Ovary (tissue), 9 donors: ENCODE measurements around the gene ARCN1. TPM values are rescaled to one million over a fixed set of nuclear protein-coding genes. Genes with fewer than 3 reads are reported as not detected.

ENCODE experiments used
- DNase-seq, 5 donors: peaks; one replicate each; pipeline ENCODE4 v3.0.0-alpha.2; 2019 to 2020
- H3K27ac ChIP-seq, 2 donors: fragments of 200-600 bp; one replicate each; pipeline versions ENCODE4 v1.5.1 to v1.8.0; 2019 to 2022
- H3K27me3 ChIP-seq: fragments of 200-600 bp; one replicate; pipeline ENCODE4 v1.8.0; 2022
- H3K36me3 ChIP-seq: fragments of 200-600 bp; sonication (generic); one replicate; pipeline ENCODE4 v1.5.1; 2019
- H3K4me1 ChIP-seq: one replicate; pipeline ENCODE4 v1.8.1; 2013; ENCODE audit warnings: mild to moderate bottlenecking, moderate library complexity; ENCODE audit not compliant: insufficient read depth
- H3K4me3 ChIP-seq: fragments of 200-600 bp; sonication (generic); one replicate; pipeline ENCODE4 v1.5.1; 2017
- H3K9me3 ChIP-seq, 2 donors: fragments of 200-600 bp in 1 of 2; sonication (generic) in 1 of 2; one replicate each; pipeline versions ENCODE4 v1.5.1 to v1.8.1; 2013 to 2019; ENCODE audit warnings: mild to moderate bottlenecking in 1 of 2, moderate library complexity in 1 of 2
- EP300 ChIP-seq: sonication (generic); formaldehyde crosslinking; IDR thresholded peaks from one replicate; pipeline ENCODE4 v1.6.1; 2017; ENCODE audit warnings: antibody characterized with exemption
- POLR2A ChIP-seq: fragments of 450-650 bp; IDR thresholded peaks from one replicate; pipeline ENCODE4 v1.6.1; 2017; ENCODE audit warnings: antibody characterized with exemption, mild to moderate bottlenecking, moderate library complexity
- WGBS, 3 donors: extraction: QIAGEN DNeasy Blood & Tissue Kit in 1 of 3; methylation state at CpG; one replicate each; pipeline versions ENCODE4 v1.1.5 to v1.1.7; 2013 to 2017; 5-methylcytosine and 5-hydroxymethylcytosine counted together
- intact Hi-C, 4 donors: fragments of 100-400 bp; cut with DNase I; formaldehyde crosslinking; loops; one replicate each; pipeline versions ENCODE4 v1.11.0 to v1.15.1; 2022 to 2023
- microRNA-seq, 3 donors: library from miRNA; unstranded; fragments of <30 nt; microRNA quantifications; one replicate each; pipeline versions ENCODE4 to v1.2.0, GENCODE V29; 2019 to 2020
- polyA plus RNA-seq, 2 donors: library from polyadenylated mRNA; stranded (reverse); fragments of 200-250 nt in 1 of 2; fragments of 350-450 nt in 1 of 2; fragmentation: Illumina TruSeq in 1 of 2; extraction: RNeasy Lipid Tissue Mini Kit (QIAGEN cat#74804) in 1 of 2; gene quantifications; one replicate each; pipeline ENCODE4 v1.2.3, GENCODE V29; 2013 to 2014
- small RNA-seq: library from RNA; depleted of rRNA; stranded (forward); fragments of <200 nt; gene quantifications from one replicate; pipeline ENCODE3, GENCODE V24; 2016
- total RNA-seq, 7 donors: library from RNA; depleted of rRNA in 2 of 7; stranded (reverse); fragments of >200 nt in 2 of 7; fragmentation: NEBNext Ultra II Directional in 3 of 7; extraction: Animal tissue kit (Norgen Biotek cat#: 25700) in 3 of 7; gene quantifications; one replicate each; pipeline versions ENCODE4 v1.1.0 to v1.2.4, GENCODE V29; 2016 to 2023
- TF ChIP-seq, protein P1 (sequence below), 3 donors: fragments of 450-650 bp in 2 of 3; fragments of 200-600 bp in 1 of 3; IDR thresholded peaks; one replicate each; pipeline versions ENCODE4 v1.5.1 to v1.8.0; 2016 to 2022; ENCODE audit warnings: antibody characterized with exemption in 3 of 3, mild to moderate bottlenecking in 1 of 3
- donor health status: DM: no; HTN: no; CAD: no; lungs with moderate emphysema.
- donor health status: DM: no; HTN: no; CAD: no.
- donor health status: Bipolar disorder and iron deficiency.
- donor health status: DM: yes; HTN: yes; CAD: no.
- donor health status: DM: no; HTN: no; CAD: no.
- donor health status: DM: yes; HTN: yes; CAD: no.

Gene ARCN1
- total and polyA plus RNA-seq, 9 donors = 60.2 to 154 (median 125) TPM

DNA sequence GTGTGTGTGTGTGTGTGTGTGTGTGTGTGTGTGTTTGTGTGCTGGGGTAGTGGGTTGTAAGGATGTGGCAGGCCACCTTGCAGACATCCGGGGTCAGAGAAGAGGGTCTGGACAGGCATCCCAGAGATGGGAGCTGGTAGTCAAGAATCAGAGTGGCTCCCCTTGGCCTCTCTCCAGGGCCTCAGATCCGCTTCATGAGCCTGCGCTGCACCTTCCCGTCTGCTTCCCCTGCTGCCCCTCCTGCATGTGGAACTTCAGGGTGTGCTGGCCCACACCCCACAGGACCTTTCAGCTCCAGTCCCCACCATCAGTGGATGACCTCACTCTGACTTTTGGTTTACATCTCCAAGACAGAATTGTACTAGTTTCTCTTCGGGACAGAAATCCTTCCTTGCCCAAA lies 76.1 kb downstream of the ARCN1 start:
- no peaks in the 10 kb centered on the region for H3K36me3 ChIP-seq
- H3K27me3 ChIP-seq = no peaks in the 10 kb centered on the region
- H3K4me3 ChIP-seq = no peak overlapping the region
- intact Hi-C loops = no loop called here
- peak in 1 of 5 donors; percentile 25 for DNase-seq
- no peaks in the 10 kb centered on the region for H3K9me3 ChIP-seq
- TF ChIP-seq, protein P1, sequence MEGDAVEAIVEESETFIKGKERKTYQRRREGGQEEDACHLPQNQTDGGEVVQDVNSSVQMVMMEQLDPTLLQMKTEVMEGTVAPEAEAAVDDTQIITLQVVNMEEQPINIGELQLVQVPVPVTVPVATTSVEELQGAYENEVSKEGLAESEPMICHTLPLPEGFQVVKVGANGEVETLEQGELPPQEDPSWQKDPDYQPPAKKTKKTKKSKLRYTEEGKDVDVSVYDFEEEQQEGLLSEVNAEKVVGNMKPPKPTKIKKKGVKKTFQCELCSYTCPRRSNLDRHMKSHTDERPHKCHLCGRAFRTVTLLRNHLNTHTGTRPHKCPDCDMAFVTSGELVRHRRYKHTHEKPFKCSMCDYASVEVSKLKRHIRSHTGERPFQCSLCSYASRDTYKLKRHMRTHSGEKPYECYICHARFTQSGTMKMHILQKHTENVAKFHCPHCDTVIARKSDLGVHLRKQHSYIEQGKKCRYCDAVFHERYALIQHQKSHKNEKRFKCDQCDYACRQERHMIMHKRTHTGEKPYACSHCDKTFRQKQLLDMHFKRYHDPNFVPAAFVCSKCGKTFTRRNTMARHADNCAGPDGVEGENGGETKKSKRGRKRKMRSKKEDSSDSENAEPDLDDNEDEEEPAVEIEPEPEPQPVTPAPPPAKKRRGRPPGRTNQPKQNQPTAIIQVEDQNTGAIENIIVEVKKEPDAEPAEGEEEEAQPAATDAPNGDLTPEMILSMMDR (IDR thresholded peaks at IDR 0.05) = no peak
- no peak for TF ChIP-seq EP300
- no peak for TF ChIP-seq POLR2A
- 75 to 79% (median 76%) methylated on average over 5 of the region's 5 CpGs for WGBS, 3 donors
- H3K4me1 ChIP-seq = no peaks in the 10 kb centered on the region
- no peak overlapping the region for H3K27ac ChIP-seq

DNA sequence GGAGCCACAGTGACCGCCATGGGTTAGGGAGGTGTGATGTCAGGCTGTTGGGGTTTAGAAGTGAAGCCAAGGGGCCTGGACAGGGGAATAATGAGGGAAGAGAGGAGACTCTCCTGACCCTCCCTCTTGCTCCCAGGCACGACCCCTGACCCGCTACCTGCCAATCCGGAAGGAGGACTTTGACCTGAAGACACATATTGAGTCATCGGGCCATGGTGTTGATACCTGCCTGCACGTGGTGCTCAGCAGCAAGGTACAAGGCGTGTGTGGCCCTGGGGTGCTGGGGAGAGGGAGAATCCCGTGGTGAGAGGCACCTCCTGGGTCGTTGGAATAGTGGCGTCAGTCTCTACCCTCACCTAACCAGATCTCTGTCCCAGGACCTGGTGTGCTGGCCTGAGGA lies 77.7 kb downstream of the ARCN1 start:
- TF ChIP-seq, protein P1 (IDR thresholded peaks at IDR 0.05) = no peak
- TF ChIP-seq EP300 (no peak), POLR2A (no peak)
- intact Hi-C loops = no loop called here
- 88 to 90% (median 90%) methylated on average over 10 of the region's 10 CpGs for WGBS, 3 donors
- no peaks in the 10 kb centered on the region for H3K9me3 ChIP-seq
- no peak overlapping the region for H3K27ac ChIP-seq
- no peaks in the 10 kb centered on the region for H3K27me3 ChIP-seq
- no peaks in the 10 kb centered on the region for H3K4me1 ChIP-seq
- H3K4me3 ChIP-seq = no peak overlapping the region
- no peaks in the 10 kb centered on the region for H3K36me3 ChIP-seq
- peak in 2 of 5 donors; percentile 11 to 17 for DNase-seq

DNA sequence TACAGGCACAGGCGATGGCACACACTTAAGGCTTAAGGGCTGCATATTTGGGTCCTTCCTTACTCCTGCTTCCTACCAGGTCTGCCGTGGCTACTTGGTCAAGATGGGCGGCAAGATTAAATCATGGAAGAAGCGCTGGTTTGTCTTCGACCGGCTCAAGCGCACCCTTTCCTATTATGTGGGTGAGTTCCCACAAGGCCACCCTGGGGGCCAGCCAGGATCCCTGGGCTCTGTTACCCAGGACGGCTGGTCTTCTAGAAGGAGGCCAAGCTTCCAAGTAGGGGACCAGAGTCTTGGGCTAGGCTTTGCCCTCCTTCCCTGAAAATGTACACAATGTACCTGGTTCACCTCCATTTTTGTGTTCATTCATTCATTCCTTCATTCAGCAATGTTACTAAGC lies 78.2 kb downstream of the ARCN1 start:
- 93 to 96% (median 95%) methylated on average over 8 of the region's 8 CpGs for WGBS, 3 donors
- H3K9me3 ChIP-seq = no peaks in the 10 kb centered on the region

DNA sequence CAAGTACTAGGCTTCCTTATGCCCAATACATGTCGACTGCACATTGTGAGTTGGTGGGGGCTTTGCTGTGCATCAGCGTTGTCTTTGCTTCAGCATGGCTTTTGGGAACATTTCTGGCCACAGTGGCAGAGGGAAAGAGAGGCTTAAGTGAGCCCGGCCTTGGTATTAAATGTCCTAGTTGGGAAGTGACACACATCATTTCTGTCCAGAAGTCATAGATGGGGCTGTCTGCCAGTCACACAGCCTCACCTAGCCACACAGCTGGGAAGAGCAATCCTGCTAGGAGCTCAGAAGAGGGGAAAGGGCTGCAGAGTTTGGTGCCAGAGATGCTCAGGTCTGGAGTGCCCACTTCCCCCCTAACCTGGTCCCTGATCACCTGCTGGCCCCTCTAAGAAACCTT lies 79.6 kb downstream of the ARCN1 start:
- intact Hi-C loops = no loop called here
- peak in 1 of 5 donors; percentile 9 for DNase-seq
- TF ChIP-seq, protein P1 (IDR thresholded peaks at IDR 0.05) = no peak
- TF ChIP-seq EP300 = no peak
- no peak for TF ChIP-seq POLR2A
- Histone ChIP-seq H3K36me3 (no peaks in the 10 kb centered on the region), H3K4me3 (no peak overlapping the region), H3K27ac (no peak overlapping the region), H3K9me3 (no peaks in the 10 kb centered on the region), H3K4me1 (no peaks in the 10 kb centered on the region), H3K27me3 (no peaks in the 10 kb centered on the region)
- WGBS, 3 donors = 87 to 88% (median 88%) methylated on average over 3 of the region's 3 CpGs

More for the DNA sequence above, 78.2 kb downstream of the ARCN1 start:
- no peaks in the 10 kb centered on the region for H3K4me1 ChIP-seq
- H3K4me3 ChIP-seq = no peak overlapping the region
- H3K36me3 ChIP-seq = no peaks in the 10 kb centered on the region
- no peaks in the 10 kb centered on the region for H3K27me3 ChIP-seq
- DNase-seq = peak in 2 of 5 donors; percentile 11 to 23
- TF ChIP-seq, protein P1 (IDR thresholded peaks at IDR 0.05) = no peak
- TF ChIP-seq POLR2A (no peak), EP300 (no peak)
- no peak overlapping the region for H3K27ac ChIP-seq
- intact Hi-C loops = no loop called here

Small RNA genes within 50 kb of the gene (microRNA-seq; reads per million reads assigned to microRNA genes)
- gene MIR6716 = 0 to 0.36 (median 0) reads per million in 3 donors

Small RNA genes within 50 kb of the gene (small RNA-seq; reads per million reads assigned to genes)
- gene RNU6-1157P = not detected

Other genes with a start within 250 kb of the ARCN1 start
- 1 to 10 TPM in 4 of 7 donors, under 1 TPM in 2, not detected in 1; 0.47 to 7.7 (median 1.4) TPM for gene CD3D, start 229.7 kb upstream of the ARCN1 start, total RNA-seq
- 10 to 100 TPM in 1 of 2 donors, under 1 TPM in 1; 0.85 to 11.6 TPM for gene CD3D, start 229.7 kb upstream of the ARCN1 start, polyA plus RNA-seq
- gene CD3G, start 228.1 kb upstream of the ARCN1 start, total RNA-seq = under 1 TPM in 6 of 7 donors, not detected in 1; 0.15 to 0.89 (median 0.40) TPM
- gene CD3G, start 228.1 kb upstream of the ARCN1 start, polyA plus RNA-seq = 1 to 10 TPM in 1 of 2 donors, under 1 TPM in 1; 0.17 to 1.4 TPM
- 10 to 100 TPM; 23.7 to 34.7 (median 29.4) TPM for gene UBE4A, start 212.8 kb upstream of the ARCN1 start, total RNA-seq
- gene UBE4A, start 212.8 kb upstream of the ARCN1 start, polyA plus RNA-seq = 10 to 100 TPM; 12.2 to 28.8 TPM
- gene ATP5MG, start 170.8 kb upstream of the ARCN1 start, total RNA-seq = 100 to 1,000 TPM in 5 of 7 donors, 10 to 100 TPM in 2; 70.5 to 201 (median 155) TPM
- gene ATP5MG, start 170.8 kb upstream of the ARCN1 start, polyA plus RNA-seq = 100 to 1,000 TPM; 162 to 450 TPM
- 100 to 1,000 TPM in 2 of 7 donors, 10 to 100 TPM in 5; 72.0 to 107 (median 82.0) TPM for gene KMT2A, start 135.9 kb upstream of the ARCN1 start, total RNA-seq
- gene KMT2A, start 135.9 kb upstream of the ARCN1 start, polyA plus RNA-seq = 10 to 100 TPM; 25.8 to 45.2 TPM
- gene TTC36, start 44.9 kb upstream of the ARCN1 start, total RNA-seq = under 1 TPM in 4 of 7 donors, not detected in 3; 0.23 to 0.38 (median 0.37) TPM
- under 1 TPM in 1 of 2 donors, not detected in 1; 0.18 TPM for gene TTC36, start 44.9 kb upstream of the ARCN1 start, polyA plus RNA-seq
- gene TMEM25, start 41.2 kb upstream of the ARCN1 start, total RNA-seq = 10 to 100 TPM; 22.1 to 45.1 (median 32.7) TPM
- 10 to 100 TPM; 24.2 to 27.1 TPM for gene TMEM25, start 41.2 kb upstream of the ARCN1 start, polyA plus RNA-seq
- gene IFT46, start 6.5 kb upstream of the ARCN1 start, total RNA-seq = 10 to 100 TPM; 22.2 to 42.6 (median 27.9) TPM
- 10 to 100 TPM; 22.8 to 53.1 TPM for gene IFT46, start 6.5 kb upstream of the ARCN1 start, polyA plus RNA-seq
- 100 to 1,000 TPM in 5 of 7 donors, 10 to 100 TPM in 2; 69.4 to 265 (median 139) TPM for gene PHLDB1, start 35.2 kb downstream of the ARCN1 start, total RNA-seq
- gene PHLDB1, start 35.2 kb downstream of the ARCN1 start, polyA plus RNA-seq = 10 to 100 TPM; 46.2 to 73.7 TPM
- under 1 TPM in 1 of 7 donors, not detected in 6; 0.10 TPM for gene TREH, start 107.2 kb downstream of the ARCN1 start, total RNA-seq
- under 1 TPM in 1 of 2 donors, not detected in 1; 0.48 TPM for gene TREH, start 107.2 kb downstream of the ARCN1 start, polyA plus RNA-seq
- gene DDX6, start 218.8 kb downstream of the ARCN1 start, total RNA-seq = 100 to 1,000 TPM in 5 of 7 donors, 10 to 100 TPM in 2; 81.6 to 212 (median 158) TPM
- gene DDX6, start 218.8 kb downstream of the ARCN1 start, polyA plus RNA-seq = 10 to 100 TPM; 33.9 to 80.6 TPM